ENCODE data around the gene MMP11.

The MMP11 gene

GRCh38 chr22:23750367-23750713 lies 22.3 kb upstream of the MMP11 start:
- H3K9ac ChIP-seq (ENCODE audit: low read depth in 1 of 2, low read length in 2 of 2) = peak overlapping the region; percentile 82 to 90
- H3K4me1 ChIP-seq (ENCODE audit: control insufficient read depth in 1 of 2, insufficient read depth in 2 of 2, low read length in 2 of 2) = peaks cover 15 to 23% of the 10 kb centered on the region in 2 donors
- peak overlapping the region; percentile 87 to 89 for H3K4me3 ChIP-seq (ENCODE audit: low read depth in 1 of 2, low read length in 2 of 2)
- H3K27ac ChIP-seq (ENCODE audit: low read depth, low read length) = no peak overlapping the region
- no peaks in the 10 kb centered on the region for H3K9me3 ChIP-seq (ENCODE audit: control insufficient read depth in 1 of 2, low read length in 2 of 2)
- H3K36me3 ChIP-seq (ENCODE audit: control insufficient read depth in 1 of 2, insufficient read depth in 2 of 2, low read length in 2 of 2) = no peaks in the 10 kb centered on the region
- H3K27me3 ChIP-seq (ENCODE audit: control insufficient read depth in 1 of 2, insufficient read depth in 2 of 2, low read length in 2 of 2) = no peaks in the 10 kb centered on the region

GRCh38 chr22:23750714-23751440 lies 21.8 kb upstream of the MMP11 start, which contains the start of gene ZNF70:
TSS of gene ZNF70 (minus strand) at chr22:23751112. CDS start at chr22:23745140, 5,972 bp downstream.
- H3K27me3 ChIP-seq (ENCODE audit: control insufficient read depth in 1 of 2, insufficient read depth in 2 of 2, low read length in 2 of 2) = no peaks in the 10 kb centered on the region
- H3K27ac ChIP-seq (ENCODE audit: low read depth, low read length) = peak within 1 kb of the TSS; percentile 89
- H3K36me3 ChIP-seq (ENCODE audit: control insufficient read depth in 1 of 2, insufficient read depth in 2 of 2, low read length in 2 of 2) = no peaks in the 10 kb centered on the region
- peak within 1 kb of the TSS; percentile 87 to 94 for H3K4me3 ChIP-seq (ENCODE audit: low read depth in 1 of 2, low read length in 2 of 2)
- H3K4me1 ChIP-seq (ENCODE audit: control insufficient read depth in 1 of 2, insufficient read depth in 2 of 2, low read length in 2 of 2) = peaks cover 11 to 19% of the 10 kb centered on the region in 2 donors
- H3K9ac ChIP-seq (ENCODE audit: low read depth in 1 of 2, low read length in 2 of 2) = peak within 1 kb of the TSS; percentile 90
- H3K9me3 ChIP-seq (ENCODE audit: control insufficient read depth in 1 of 2, low read length in 2 of 2) = no peaks in the 10 kb centered on the region

- H3K4me3 ChIP-seq (ENCODE audit: low read depth in 1 of 2, low read length in 2 of 2) = peak overlapping the region; percentile 77 to 94
- H3K36me3 ChIP-seq (ENCODE audit: control insufficient read depth in 1 of 2, insufficient read depth in 2 of 2, low read length in 2 of 2) = no peaks in the 10 kb centered on the region
- H3K27me3 ChIP-seq (ENCODE audit: control insufficient read depth in 1 of 2, insufficient read depth in 2 of 2, low read length in 2 of 2) = no peaks in the 10 kb centered on the region
- peaks cover 10 to 18% of the 10 kb centered on the region in 2 donors for H3K4me1 ChIP-seq (ENCODE audit: control insufficient read depth in 1 of 2, insufficient read depth in 2 of 2, low read length in 2 of 2)
- H3K27ac ChIP-seq (ENCODE audit: low read depth, low read length) = peak overlapping the region; percentile 89
- H3K9me3 ChIP-seq (ENCODE audit: control insufficient read depth in 1 of 2, low read length in 2 of 2) = no peaks in the 10 kb centered on the region
- peak overlapping the region; percentile 83 to 90 for H3K9ac ChIP-seq (ENCODE audit: low read depth in 1 of 2, low read length in 2 of 2)
These were observed 21.1 kb upstream of the MMP11 start for GRCh38 chr22:23751441-23751996.

GRCh38 chr22:23752090-23752691 lies 20.5 kb upstream of the MMP11 start:
- H3K4me3 ChIP-seq (ENCODE audit: low read depth in 1 of 2, low read length in 2 of 2) = peak overlapping the region; percentile 77 to 94
- H3K27ac ChIP-seq (ENCODE audit: low read depth, low read length) = no peak overlapping the region
- H3K9me3 ChIP-seq (ENCODE audit: control insufficient read depth in 1 of 2, low read length in 2 of 2) = no peaks in the 10 kb centered on the region
- H3K9ac ChIP-seq (ENCODE audit: low read depth in 1 of 2, low read length in 2 of 2) = no peak overlapping the region
- peaks cover 10 to 18% of the 10 kb centered on the region in 2 donors for H3K4me1 ChIP-seq (ENCODE audit: control insufficient read depth in 1 of 2, insufficient read depth in 2 of 2, low read length in 2 of 2)
- no peaks in the 10 kb centered on the region for H3K36me3 ChIP-seq (ENCODE audit: control insufficient read depth in 1 of 2, insufficient read depth in 2 of 2, low read length in 2 of 2)
- no peaks in the 10 kb centered on the region for H3K27me3 ChIP-seq (ENCODE audit: control insufficient read depth in 1 of 2, insufficient read depth in 2 of 2, low read length in 2 of 2)

GRCh38 chr22:23752750-23753149 lies 19.9 kb upstream of the MMP11 start:
- Histone ChIP-seq H3K27me3 (ENCODE audit: control insufficient read depth in 1 of 2, insufficient read depth in 2 of 2, low read length in 2 of 2) (no peaks in the 10 kb centered on the region), H3K27ac (ENCODE audit: low read depth, low read length) (no peak overlapping the region), H3K4me1 (ENCODE audit: control insufficient read depth in 1 of 2, insufficient read depth in 2 of 2, low read length in 2 of 2) (peaks cover 10 to 18% of the 10 kb centered on the region in 2 donors), H3K36me3 (ENCODE audit: control insufficient read depth in 1 of 2, insufficient read depth in 2 of 2, low read length in 2 of 2) (no peaks in the 10 kb centered on the region), H3K4me3 (ENCODE audit: low read depth in 1 of 2, low read length in 2 of 2) (no peak overlapping the region), H3K9ac (ENCODE audit: low read depth in 1 of 2, low read length in 2 of 2) (no peak overlapping the region), H3K9me3 (ENCODE audit: control insufficient read depth in 1 of 2, low read length in 2 of 2) (no peaks in the 10 kb centered on the region)

GRCh38 chr22:23753385-23753784 lies 19.3 kb upstream of the MMP11 start:
- no peak overlapping the region for H3K27ac ChIP-seq (ENCODE audit: low read depth, low read length)
- H3K9ac ChIP-seq (ENCODE audit: low read depth in 1 of 2, low read length in 2 of 2) = no peak overlapping the region
- no peak overlapping the region for H3K4me3 ChIP-seq (ENCODE audit: low read depth in 1 of 2, low read length in 2 of 2)
- H3K36me3 ChIP-seq (ENCODE audit: control insufficient read depth in 1 of 2, insufficient read depth in 2 of 2, low read length in 2 of 2) = no peaks in the 10 kb centered on the region
- H3K4me1 ChIP-seq (ENCODE audit: control insufficient read depth in 1 of 2, insufficient read depth in 2 of 2, low read length in 2 of 2) = peaks cover 10 to 18% of the 10 kb centered on the region in 2 donors
- no peaks in the 10 kb centered on the region for H3K27me3 ChIP-seq (ENCODE audit: control insufficient read depth in 1 of 2, insufficient read depth in 2 of 2, low read length in 2 of 2)
- H3K9me3 ChIP-seq (ENCODE audit: control insufficient read depth in 1 of 2, low read length in 2 of 2) = no peaks in the 10 kb centered on the region

- Histone ChIP-seq H3K4me1 (ENCODE audit: control insufficient read depth in 1 of 2, insufficient read depth in 2 of 2, low read length in 2 of 2) (peaks cover 10 to 18% of the 10 kb centered on the region in 2 donors), H3K36me3 (ENCODE audit: control insufficient read depth in 1 of 2, insufficient read depth in 2 of 2, low read length in 2 of 2) (no peaks in the 10 kb centered on the region), H3K9ac (ENCODE audit: low read depth in 1 of 2, low read length in 2 of 2) (no peak within 1 kb of the TSS), H3K9me3 (ENCODE audit: control insufficient read depth in 1 of 2, low read length in 2 of 2) (no peaks in the 10 kb centered on the region), H3K27me3 (ENCODE audit: control insufficient read depth in 1 of 2, insufficient read depth in 2 of 2, low read length in 2 of 2) (no peaks in the 10 kb centered on the region), H3K27ac (ENCODE audit: low read depth, low read length) (no peak within 1 kb of the TSS), H3K4me3 (ENCODE audit: low read depth in 1 of 2, low read length in 2 of 2) (no peak within 1 kb of the TSS)
These were observed 18.3 kb upstream of the MMP11 start, which contains the start of gene VPREB3 for GRCh38 chr22:23754220-23754919. TSS of gene VPREB3 (minus strand) at chr22:23754425. CDS start at chr22:23754363, 62 bp downstream.

GRCh38 chr22:23754980-23755636 lies 17.5 kb upstream of the MMP11 start:
- no peaks in the 10 kb centered on the region for H3K9me3 ChIP-seq (ENCODE audit: control insufficient read depth in 1 of 2, low read length in 2 of 2)
- H3K4me3 ChIP-seq (ENCODE audit: low read depth in 1 of 2, low read length in 2 of 2) = no peak overlapping the region
- H3K9ac ChIP-seq (ENCODE audit: low read depth in 1 of 2, low read length in 2 of 2) = no peak overlapping the region
- H3K36me3 ChIP-seq (ENCODE audit: control insufficient read depth in 1 of 2, insufficient read depth in 2 of 2, low read length in 2 of 2) = no peaks in the 10 kb centered on the region
- peaks cover 5 to 13% of the 10 kb centered on the region in 2 donors for H3K4me1 ChIP-seq (ENCODE audit: control insufficient read depth in 1 of 2, insufficient read depth in 2 of 2, low read length in 2 of 2)
- H3K27me3 ChIP-seq (ENCODE audit: control insufficient read depth in 1 of 2, insufficient read depth in 2 of 2, low read length in 2 of 2) = no peaks in the 10 kb centered on the region
- H3K27ac ChIP-seq (ENCODE audit: low read depth, low read length) = no peak overlapping the region

- Histone ChIP-seq H3K9ac (ENCODE audit: low read depth in 1 of 2, low read length in 2 of 2) (no peak overlapping the region), H3K9me3 (ENCODE audit: control insufficient read depth in 1 of 2, low read length in 2 of 2) (no peaks in the 10 kb centered on the region), H3K4me3 (ENCODE audit: low read depth in 1 of 2, low read length in 2 of 2) (no peak overlapping the region), H3K27ac (ENCODE audit: low read depth, low read length) (no peak overlapping the region), H3K4me1 (ENCODE audit: control insufficient read depth in 1 of 2, insufficient read depth in 2 of 2, low read length in 2 of 2) (peaks cover 0 to 8% of the 10 kb centered on the region in 2 donors), H3K36me3 (ENCODE audit: control insufficient read depth in 1 of 2, insufficient read depth in 2 of 2, low read length in 2 of 2) (no peaks in the 10 kb centered on the region), H3K27me3 (ENCODE audit: control insufficient read depth in 1 of 2, insufficient read depth in 2 of 2, low read length in 2 of 2) (no peaks in the 10 kb centered on the region)
These were observed 16.9 kb upstream of the MMP11 start for GRCh38 chr22:23755711-23756110.

Data from duodenal mucosa (tissue), 2 donors.